SW 1271 (cell line): ENCODE measurements around the gene BLVRA.

Experiments used
- DNase-seq, 2 experiments: peaks; one replicate each; lab custom pipeline; 2025; lab: John Stamatoyannopoulos, UW

BLVRA gene

GRCh38 chr7:43749383-43749940, 9.0 kb upstream of the BLVRA start:
- no peak for DNase-seq

GRCh38 chr7:43750016-43750887, 8.2 kb upstream of the BLVRA start:
- DNase-seq, result no peak

- no peak for DNase-seq
Observed at GRCh38 chr7:43752411-43752810, 6.1 kb upstream of the BLVRA start.

- no peak for DNase-seq
Observed at GRCh38 chr7:43753271-43753810, 5.1 kb upstream of the BLVRA start.

- DNase-seq, result no peak
Observed at GRCh38 chr7:43753843-43754242, 4.6 kb upstream of the BLVRA start.

- no peak for DNase-seq
Observed at GRCh38 chr7:43754596-43754995, 3.9 kb upstream of the BLVRA start.

GRCh38 chr7:43756368-43757072, 2.0 kb upstream of the BLVRA start:
- no peak for DNase-seq

- no peak for DNase-seq
Observed at GRCh38 chr7:43757073-43757720, 1.3 kb upstream of the BLVRA start.

GRCh38 chr7:43758822-43759683, 573 bp downstream of the BLVRA start:
- no peak for DNase-seq

GRCh38 chr7:43760861-43761260, 2.4 kb downstream of the BLVRA start:
- DNase-seq, result no peak

- DNase-seq, result no peak
Observed at GRCh38 chr7:43761382-43761781, 2.9 kb downstream of the BLVRA start.

GRCh38 chr7:43761938-43762692, 3.6 kb downstream of the BLVRA start:
- no peak for DNase-seq

- no peak for DNase-seq
Observed at GRCh38 chr7:43763183-43763582, 4.7 kb downstream of the BLVRA start.

- no peak for DNase-seq
Observed at GRCh38 chr7:43764039-43764761, 5.7 kb downstream of the BLVRA start.

- DNase-seq, result no peak
Observed at GRCh38 chr7:43764807-43765491, 6.5 kb downstream of the BLVRA start.

GRCh38 chr7:43766564-43766963, 8.1 kb downstream of the BLVRA start:
- DNase-seq, result no peak

- no peak for DNase-seq
Observed at GRCh38 chr7:43767311-43767710, 8.8 kb downstream of the BLVRA start.

- DNase-seq, result no peak
Observed at GRCh38 chr7:43768201-43768886, 9.9 kb downstream of the BLVRA start.

- DNase-seq, result no peak
Observed at GRCh38 chr7:43768887-43769272, 10.4 kb downstream of the BLVRA start.
